Glomerular visceral epithelial cell (primary cell): ENCODE measurements around the gene PLPPR5.

Source experiments
- DNase-seq: peaks from one replicate; pipeline ENCODE4 v3.0.0-alpha.2; 2016; ENCODE audit errors: extremely low spot score

PLPPR5 gene

GRCh38 chr1:98969798-98970490 lies 34.7 kb downstream of the PLPPR5 start:
- DNase-seq = no peak

- DNase-seq = no peak
Observed at GRCh38 chr1:98967122-98967521, 37.5 kb downstream of the PLPPR5 start.

- DNase-seq = no peak
Observed at GRCh38 chr1:98965394-98965793, 39.3 kb downstream of the PLPPR5 start.

GRCh38 chr1:98964198-98964597 lies 40.5 kb downstream of the PLPPR5 start:
- DNase-seq = no peak

- DNase-seq = no peak
Observed at GRCh38 chr1:98963064-98963758, 41.5 kb downstream of the PLPPR5 start.

GRCh38 chr1:98962156-98962555 lies 42.5 kb downstream of the PLPPR5 start:
- no peak for DNase-seq

GRCh38 chr1:98949621-98950020 lies 55.0 kb downstream of the PLPPR5 start:
- DNase-seq = no peak

GRCh38 chr1:98949166-98949565 lies 55.5 kb downstream of the PLPPR5 start:
- no peak for DNase-seq

GRCh38 chr1:98947071-98947470 lies 57.6 kb downstream of the PLPPR5 start:
- no peak for DNase-seq

GRCh38 chr1:98940722-98941079 lies 64.0 kb downstream of the PLPPR5 start:
- DNase-seq = no peak

- no peak for DNase-seq
Observed at GRCh38 chr1:98940069-98940721, 64.5 kb downstream of the PLPPR5 start.

- no peak for DNase-seq
Observed at GRCh38 chr1:98939471-98939870, 65.2 kb downstream of the PLPPR5 start.

- no peak for DNase-seq
Observed at GRCh38 chr1:98937347-98937746, 67.3 kb downstream of the PLPPR5 start.

- no peak for DNase-seq
Observed at GRCh38 chr1:98932184-98932583, 72.5 kb downstream of the PLPPR5 start.

GRCh38 chr1:98931128-98931835 lies 73.4 kb downstream of the PLPPR5 start:
- no peak for DNase-seq

GRCh38 chr1:98929437-98929836 lies 75.2 kb downstream of the PLPPR5 start:
- no peak for DNase-seq

GRCh38 chr1:98926597-98926996 lies 78.1 kb downstream of the PLPPR5 start:
- no peak for DNase-seq

GRCh38 chr1:98924977-98925376 lies 79.7 kb downstream of the PLPPR5 start:
- no peak for DNase-seq

- no peak for DNase-seq
Observed at GRCh38 chr1:98923667-98924066, 81.0 kb downstream of the PLPPR5 start.

GRCh38 chr1:98921817-98922216 lies 82.8 kb downstream of the PLPPR5 start:
- no peak for DNase-seq

- DNase-seq = peak; percentile 72
Observed at GRCh38 chr1:98920441-98921110, 84.1 kb downstream of the PLPPR5 start.

GRCh38 chr1:98919652-98920051 lies 85.0 kb downstream of the PLPPR5 start:
- no peak for DNase-seq
